NCI-H446 treated with DMSO at 0.1 percent for 48 hours (cell line): ENCODE results near the gene FAM228A.
"Not testable (repeated sequence)": the region's sequence is repeated elsewhere in the genome, so short reads cannot be mapped to it uniquely, and the experiment has no call there.

Experiments used
- DNase-seq: peaks from one replicate; lab custom pipeline; 2025; lab: John Stamatoyannopoulos, UW

The FAM228A gene

GRCh38 chr2:24174851-24175277, at the start of gene FAM228A:
Gene FAM228A, plus strand, starts transcription at chr2:24175053. Its CDS starts 428 bp downstream, at chr2:24175481.
- DNase-seq = no peak

DNA sequence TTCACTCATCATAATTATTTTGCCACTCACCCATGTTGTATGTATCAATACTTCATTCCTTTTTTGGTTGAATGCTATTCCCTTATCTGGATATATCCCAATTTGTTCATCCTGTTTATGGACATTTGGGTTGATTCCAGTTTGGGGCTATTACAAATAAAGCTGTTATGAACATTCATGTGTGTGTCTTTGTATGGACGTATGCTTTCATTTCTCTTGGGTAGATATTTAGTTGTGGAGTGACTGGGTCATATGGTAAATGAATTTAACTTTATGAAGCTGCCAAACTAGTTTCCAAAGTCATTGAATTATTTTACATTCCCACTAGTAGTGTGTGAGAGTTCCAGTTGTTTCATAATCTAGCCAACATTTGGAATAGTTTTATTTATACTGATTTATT, 48.9 kb upstream of the FAM228A start:
- DNase-seq = no peak

- DNase-seq = no peak
Measured at GRCh38 chr2:24132543-24132942, 42.3 kb upstream of the FAM228A start.

DNA sequence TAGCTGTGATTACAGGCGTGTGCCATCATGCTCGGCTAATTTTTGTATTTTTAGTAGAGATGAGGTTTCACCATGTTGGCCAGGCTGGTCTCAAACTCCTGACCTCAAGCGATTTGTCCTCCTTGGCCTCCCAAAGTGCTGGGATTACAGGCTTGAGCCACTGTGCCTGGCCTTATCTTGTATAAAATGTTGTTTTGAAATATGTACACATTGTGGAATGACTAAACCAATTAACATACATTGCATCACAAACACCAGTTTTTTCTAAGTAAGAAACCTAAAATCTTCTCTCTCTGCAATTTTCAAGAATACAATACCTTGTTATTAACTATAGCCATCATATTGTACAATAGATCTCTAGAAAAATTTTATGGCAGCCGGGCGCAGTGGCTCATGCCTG, 34.5 kb upstream of the FAM228A start:
- DNase-seq = not testable (repeated sequence)

DNA sequence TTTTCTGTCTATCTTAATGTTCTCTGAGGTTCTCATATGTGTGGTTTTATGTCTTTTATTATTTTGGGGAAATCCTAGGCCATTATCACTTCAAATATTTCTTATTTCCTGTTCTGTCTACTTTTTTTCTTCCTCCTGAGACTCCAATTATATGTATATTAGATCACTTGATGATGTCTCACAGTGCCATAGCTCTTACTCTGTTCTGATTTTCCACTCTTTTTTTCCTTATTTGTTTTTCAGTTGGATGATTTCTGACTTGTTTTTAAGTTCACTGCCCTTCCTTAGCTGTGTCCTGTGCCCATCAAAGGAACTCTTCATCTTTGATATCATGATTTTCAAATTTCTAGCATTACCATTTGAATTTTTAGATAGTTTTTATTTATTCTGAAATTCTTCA, 27.5 kb upstream of the FAM228A start:
- no peak for DNase-seq

DNA sequence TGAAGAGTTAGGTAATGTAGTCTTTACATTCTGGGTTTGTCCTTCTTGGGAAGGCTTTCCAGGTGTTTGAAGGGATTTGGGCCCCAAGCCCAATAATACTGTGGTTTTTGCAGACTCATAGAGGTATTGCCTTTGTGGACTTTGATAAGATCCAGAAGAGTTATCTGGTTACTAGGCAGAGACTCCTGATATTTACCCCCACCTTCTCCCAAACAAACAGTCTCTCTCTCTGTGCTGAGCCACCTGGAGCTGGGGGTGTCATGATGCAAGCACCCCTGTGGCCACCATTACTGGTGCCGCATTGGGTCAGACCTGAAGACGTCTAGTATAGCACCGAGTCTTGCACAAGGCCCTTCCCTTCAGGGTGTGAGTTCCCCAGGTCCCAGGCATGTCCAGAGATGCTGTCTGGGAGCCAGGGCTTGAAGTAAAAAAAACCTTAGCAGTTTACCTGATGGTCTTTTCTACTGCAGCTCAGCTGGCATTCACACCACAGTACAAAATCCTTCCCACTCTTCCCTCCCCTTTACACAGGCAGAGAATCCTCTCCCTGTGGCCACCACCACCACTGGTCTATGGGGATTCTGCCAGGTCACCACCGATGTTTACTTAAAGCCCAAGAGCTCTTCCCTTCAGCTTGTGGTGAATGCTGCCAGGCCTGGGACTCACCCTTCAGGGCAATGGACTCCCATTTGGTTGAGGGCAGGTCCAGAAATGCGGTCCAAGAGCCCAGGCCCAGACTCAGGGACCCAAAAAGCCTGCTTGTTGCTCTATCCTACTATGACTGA, 22.2 kb upstream of the FAM228A start:
- DNase-seq = no peak

GRCh38 chr2:24153478-24153877, 21.4 kb upstream of the FAM228A start:
- DNase-seq = no peak

DNA sequence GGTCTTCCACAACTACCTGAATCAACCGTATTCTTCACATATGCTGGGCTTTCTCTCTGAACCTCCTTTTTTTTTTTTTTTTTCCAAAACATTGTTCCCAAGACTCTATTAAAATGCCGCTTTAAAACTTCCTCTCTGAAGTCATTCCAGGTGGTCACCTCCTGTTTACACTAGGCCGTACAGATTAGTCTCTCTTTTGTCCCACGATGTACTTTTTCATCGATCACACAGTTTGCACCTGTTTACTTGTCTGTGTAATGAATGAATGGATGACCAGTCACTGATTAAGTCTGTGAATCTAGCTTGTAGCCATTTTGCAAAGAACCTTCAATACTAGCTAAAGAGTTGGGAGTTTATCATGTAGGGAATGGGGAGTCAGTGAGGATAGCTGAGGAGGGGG, 16.7 kb upstream of the FAM228A start:
- no peak for DNase-seq

DNA sequence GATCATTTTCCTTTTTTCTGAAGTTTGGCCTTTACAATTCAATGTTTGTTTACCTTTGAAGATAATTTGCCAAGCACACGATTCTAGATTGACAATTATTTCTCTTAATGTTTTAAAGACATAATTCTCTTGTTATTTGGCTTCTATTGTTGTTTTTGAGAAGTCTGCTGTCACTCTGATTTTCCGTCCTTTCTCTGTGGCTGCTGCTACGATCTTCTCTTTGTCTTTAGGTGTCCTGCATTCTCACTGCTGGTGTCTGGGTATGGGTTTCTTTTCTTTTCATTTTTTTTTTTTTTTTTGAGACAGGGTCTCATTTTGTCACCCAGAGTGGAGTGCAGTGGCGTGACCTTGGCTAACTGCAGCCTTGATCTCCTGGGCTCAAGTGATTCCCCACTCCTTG, 15.1 kb upstream of the FAM228A start:
- DNase-seq = no peak

GRCh38 chr2:24160761-24161160, 14.1 kb upstream of the FAM228A start:
- no peak for DNase-seq

DNA sequence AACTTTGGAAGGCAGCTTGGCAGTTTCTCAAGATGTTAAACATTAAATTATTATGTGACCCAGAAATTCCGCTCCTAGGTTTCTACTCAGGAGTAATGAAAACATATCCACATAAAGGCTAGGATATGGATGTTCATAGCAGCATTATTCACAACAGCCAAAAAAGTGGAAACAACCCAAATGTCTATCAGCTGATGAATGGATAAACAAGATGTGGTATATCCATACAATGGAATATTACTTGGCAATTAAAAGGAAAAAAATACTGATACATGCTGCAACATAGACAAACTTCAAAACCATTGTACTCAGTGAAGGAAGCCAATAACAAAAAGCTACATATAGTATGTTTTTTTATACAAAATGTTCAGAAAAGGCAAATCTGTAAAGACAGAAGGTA, 12.4 kb upstream of the FAM228A start:
- no peak for DNase-seq

- no peak for DNase-seq
Measured at GRCh38 chr2:24163186-24163585, 11.7 kb upstream of the FAM228A start.

DNA sequence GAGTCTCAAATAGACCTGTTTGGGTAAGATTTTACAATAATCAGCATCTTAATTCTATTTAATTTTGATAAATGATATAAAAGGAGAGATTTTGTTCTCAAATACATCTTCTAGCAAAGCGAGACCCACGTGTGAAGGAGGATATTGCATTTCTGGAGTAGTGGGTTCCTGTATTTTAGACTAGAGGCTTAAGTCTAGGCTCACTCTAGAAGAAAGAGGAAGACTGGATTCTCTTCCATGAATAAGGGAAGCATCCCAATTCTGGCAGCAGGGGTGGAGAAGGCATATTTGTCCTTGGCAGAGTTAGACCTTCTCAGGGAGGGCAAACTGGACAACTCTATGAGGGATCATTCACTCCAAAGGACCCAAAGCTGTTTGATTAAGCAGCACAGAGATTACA, 11.3 kb upstream of the FAM228A start:
- DNase-seq = no peak

GRCh38 chr2:24164416-24164973, 10.4 kb upstream of the FAM228A start:
- no peak for DNase-seq

GRCh38 chr2:24169023-24169422, 5.8 kb upstream of the FAM228A start:
- no peak for DNase-seq

DNA sequence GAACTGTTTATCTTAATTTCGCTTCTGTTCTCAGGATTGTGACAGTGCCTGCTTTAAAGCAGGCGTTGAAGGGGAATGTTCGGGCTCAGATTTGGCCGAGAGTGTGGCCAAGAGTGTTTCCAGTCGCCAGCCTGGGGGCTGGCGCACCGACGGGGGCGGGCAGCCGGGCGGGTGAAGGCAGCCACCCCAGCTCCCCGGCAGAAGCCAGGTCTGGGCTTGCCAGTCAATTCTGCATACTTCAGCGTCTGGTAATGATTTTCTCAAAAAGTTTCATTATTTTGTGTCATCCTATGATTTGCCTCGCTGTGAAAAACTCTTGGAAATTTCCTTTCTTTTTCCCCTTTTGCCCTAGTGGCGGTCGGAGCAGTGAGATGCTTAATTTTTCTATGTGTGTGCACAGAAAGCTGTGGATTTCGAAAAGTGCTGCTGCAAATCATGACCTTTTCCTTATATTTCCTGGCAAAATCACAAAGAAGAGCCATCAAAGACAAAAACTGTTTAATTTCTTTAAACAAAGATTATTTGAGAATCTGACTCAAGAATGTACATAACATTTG, 856 bp downstream of the FAM228A start:
- no peak for DNase-seq

GRCh38 chr2:24176326-24176725, 1.5 kb downstream of the FAM228A start:
- no peak for DNase-seq

GRCh38 chr2:24179683-24180082, 4.8 kb downstream of the FAM228A start:
- DNase-seq = no peak

DNA sequence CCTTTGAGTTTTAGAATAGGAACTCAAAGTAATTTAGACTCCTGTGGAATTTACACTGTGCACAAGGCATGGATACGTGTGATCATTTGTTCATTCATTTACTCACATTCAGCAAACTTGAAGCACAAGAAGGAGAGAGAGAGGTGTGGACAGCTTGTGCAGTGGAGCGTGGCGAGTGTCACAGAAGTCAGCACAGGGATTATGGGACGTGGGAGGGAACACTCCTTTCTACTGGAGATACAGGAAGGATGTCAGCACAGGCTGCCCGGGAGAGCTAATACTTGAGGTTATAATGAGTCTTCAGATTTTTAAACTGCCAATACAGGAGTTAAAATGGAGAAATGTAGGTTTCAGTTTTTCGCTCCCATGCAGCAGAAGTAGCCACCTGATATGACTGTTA, 7.0 kb downstream of the FAM228A start:
- DNase-seq = no peak

- no peak for DNase-seq
Measured at GRCh38 chr2:24182507-24182906, 7.7 kb downstream of the FAM228A start.

DNA sequence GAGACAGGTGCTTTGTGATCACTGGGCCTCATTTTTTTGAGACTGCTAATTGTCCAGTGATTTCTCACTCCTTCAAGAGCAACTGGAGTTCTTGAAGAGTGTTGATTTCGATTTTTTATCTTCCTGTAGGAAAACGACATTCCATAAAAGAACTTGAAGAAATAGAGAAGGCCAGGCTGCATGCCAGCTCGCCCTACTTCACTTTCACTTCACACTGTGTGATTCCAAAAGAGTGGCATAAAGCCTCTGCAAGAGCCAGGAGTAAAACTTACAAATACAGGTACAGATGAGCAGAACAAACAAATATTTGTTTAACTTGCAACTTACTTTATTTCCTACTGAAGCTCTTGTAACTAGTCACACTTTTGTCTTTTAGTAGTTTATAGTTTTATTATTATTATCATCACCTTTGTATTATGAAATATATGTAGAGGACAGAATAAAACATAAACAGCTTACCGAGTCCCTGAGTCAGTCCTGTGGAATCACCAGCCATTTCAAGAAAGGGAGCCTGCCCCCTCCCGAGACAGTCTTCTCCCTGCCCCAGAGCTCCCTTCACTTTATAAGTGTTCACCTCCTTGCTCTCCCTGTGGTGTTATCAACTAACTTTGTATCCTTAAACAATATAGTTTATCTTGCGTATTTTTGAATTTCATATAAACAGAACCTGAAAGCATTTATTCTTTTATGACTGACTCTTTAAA, 8.7 kb downstream of the FAM228A start:
- no peak for DNase-seq

DNA sequence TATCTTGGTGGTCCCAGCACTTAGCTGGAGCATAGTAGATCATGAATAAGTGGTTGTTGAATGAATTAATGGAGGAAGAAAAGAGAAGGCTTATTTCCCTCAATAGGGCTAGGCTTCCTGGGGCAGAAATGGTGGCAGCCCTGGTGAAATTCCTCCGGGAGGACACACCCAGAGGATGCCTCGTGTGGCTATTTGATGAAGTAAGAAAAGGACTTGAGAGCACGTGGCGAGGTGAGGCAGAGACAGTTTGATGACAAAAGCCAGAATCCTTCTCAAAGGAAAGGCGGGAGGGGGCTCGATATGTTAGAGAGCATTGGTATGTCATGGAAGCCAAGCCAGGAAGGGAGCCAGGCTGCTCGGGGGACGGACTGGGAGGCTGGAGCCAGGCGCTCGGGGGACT, 14.7 kb downstream of the FAM228A start:
- no peak for DNase-seq

DNA sequence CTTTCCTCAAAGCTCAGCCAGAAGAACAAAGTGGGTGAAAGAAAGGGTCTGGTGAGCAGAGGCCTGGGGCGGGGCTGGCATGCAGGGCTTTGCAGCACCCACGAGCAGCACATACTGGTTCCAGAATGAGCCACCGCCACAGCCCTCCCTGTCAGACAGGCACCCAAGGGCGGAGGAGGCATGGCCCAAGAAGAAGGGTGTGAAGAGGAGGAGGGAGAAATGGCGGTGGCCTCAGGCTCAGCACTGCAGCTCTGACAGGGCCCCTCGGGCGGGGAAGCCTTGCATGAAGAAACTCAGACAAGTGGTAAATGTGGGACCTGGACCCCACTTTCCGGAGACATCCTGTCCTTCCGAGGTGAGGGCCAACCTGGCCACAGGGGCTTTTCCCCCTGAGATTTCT, 15.7 kb downstream of the FAM228A start:
- DNase-seq = no peak
